MM.1S (cell line): ENCODE results near the gene AKIRIN1.

ENCODE experiments used
- DNase-seq: peaks from one replicate; pipeline ENCODE4 v3.0.0-alpha.2; 2015
- H2AFZ ChIP-seq: fragments of 300-600 bp; sonication (generic); 2 replicates; pipeline ENCODE4 v1.6.0; 2016; ENCODE audit warnings: antibody characterized with exemption, low read length
- H3F3A ChIP-seq: fragments of 300-600 bp; sonication (generic); 2 replicates; pipeline ENCODE4 v1.6.1; 2016; ENCODE audit warnings: mild to moderate bottlenecking, antibody characterized with exemption, low read length, moderate library complexity, mixed read lengths; ENCODE audit not compliant: insufficient read depth
- H3K27ac ChIP-seq: fragments of 300-600 bp; sonication (generic); 2 replicates; pipeline ENCODE4 v1.5.1; 2016; ENCODE audit warnings: mild to moderate bottlenecking, low read length
- H3K27me3 ChIP-seq: fragments of 300-600 bp; sonication (generic); replicated peaks from 2 replicates; pipeline ENCODE4 v1.6.0; 2016; ENCODE audit warnings: low read length; ENCODE audit not compliant: insufficient read depth
- H3K36me3 ChIP-seq: fragments of 300-600 bp; sonication (generic); replicated peaks from 2 replicates; pipeline ENCODE4 v1.6.1; 2016; ENCODE audit warnings: mild to moderate bottlenecking, low read length, mixed read lengths; ENCODE audit not compliant: insufficient read depth
- H3K4me1 ChIP-seq: fragments of 300-600 bp; sonication (generic); 2 replicates; pipeline ENCODE4 v1.6.1; 2016; ENCODE audit warnings: low read length, mixed read lengths
- H3K4me2 ChIP-seq: fragments of 300-600 bp; sonication (generic); 2 replicates; pipeline ENCODE4 v1.6.0; 2016; ENCODE audit warnings: low read depth, low read length
- H3K4me3 ChIP-seq: fragments of 300-600 bp; sonication (generic); 2 replicates; pipeline ENCODE4 v1.5.1; 2016; ENCODE audit warnings: low read length, mixed read lengths
- H3K79me2 ChIP-seq: fragments of 300-600 bp; sonication (generic); 2 replicates; pipeline ENCODE4 v1.6.1; 2016; ENCODE audit warnings: mixed run types, low read length, mixed read lengths
- H3K9ac ChIP-seq: fragments of 300-600 bp; sonication (generic); 2 replicates; pipeline ENCODE4 v1.6.1; 2016; ENCODE audit warnings: low read length, mixed read lengths
- H3K9me2 ChIP-seq: fragments of 300-600 bp; sonication (generic); replicated peaks from 2 replicates; pipeline ENCODE4 v1.6.1; 2016; ENCODE audit warnings: mild to moderate bottlenecking, low read length, mixed read lengths; ENCODE audit not compliant: insufficient read depth
- H3K9me3 ChIP-seq: fragments of 300-600 bp; sonication (generic); replicated peaks from 2 replicates; pipeline ENCODE4 v1.6.1; 2016; ENCODE audit warnings: mild to moderate bottlenecking, low read length, mixed read lengths; ENCODE audit not compliant: insufficient read depth
- H4K20me1 ChIP-seq: fragments of 300-600 bp; sonication (generic); 2 replicates; pipeline ENCODE4 v1.6.1; 2016; ENCODE audit warnings: mild to moderate bottlenecking, low read length, moderate library complexity, mixed read lengths; ENCODE audit not compliant: insufficient read depth
- CTCF ChIP-seq: fragments of 300-600 bp; sonication (generic); IDR thresholded peaks from 2 replicates; pipeline ENCODE4 v1.5.1; 2016; ENCODE audit warnings: antibody characterized with exemption, low read length, mixed read lengths
- EZH2 ChIP-seq: fragments of 300-600 bp; sonication (generic); optimal IDR thresholded peaks from 2 replicates; pipeline ENCODE3; 2017; ENCODE audit warnings: low read depth, mild to moderate bottlenecking, antibody characterized with exemption, low read length, mixed read lengths
- EZH2phosphoT487 ChIP-seq: fragments of 300-600 bp; sonication (generic); IDR thresholded peaks from 2 replicates; pipeline ENCODE4 v1.6.1; 2018; ENCODE audit warnings: antibody characterized with exemption, low read length

The AKIRIN1 gene

GRCh38 chr1:38989979-38990378 is 1.1 kb upstream of the AKIRIN1 start:
- 0 out of 2 replicates have a peak, but pooled peaks cover under 1% of the 10 kb centered on the region for H3K36me3 ChIP-seq
- peak overlapping the region; percentile 86; the same call in 1 of the 2 replicates for H3K4me2 ChIP-seq
- H3K9ac ChIP-seq = no peak overlapping the region
- H3K4me3 ChIP-seq = no peak overlapping the region
- H2AFZ ChIP-seq = peak overlapping the region; percentile 61; the same call in 1 of the 2 replicates
- no peak for TF ChIP-seq EZH2
- no peak for TF ChIP-seq EZH2phosphoT487
- no peak for TF ChIP-seq CTCF
- no peaks in the 10 kb centered on the region for H4K20me1 ChIP-seq
- no peak for DNase-seq
- no peak overlapping the region for H3K27ac ChIP-seq
- peaks cover 4% of the 10 kb centered on the region; the same call in 1 of the 2 replicates for H3F3A ChIP-seq
- H3K79me2 ChIP-seq = peaks cover 38% of the 10 kb centered on the region
- H3K9me3 ChIP-seq = no peaks in the 10 kb centered on the region
- H3K9me2 ChIP-seq = no peaks in the 10 kb centered on the region
- no peaks in the 10 kb centered on the region for H3K27me3 ChIP-seq
- peaks cover 14% of the 10 kb centered on the region for H3K4me1 ChIP-seq

DNA sequence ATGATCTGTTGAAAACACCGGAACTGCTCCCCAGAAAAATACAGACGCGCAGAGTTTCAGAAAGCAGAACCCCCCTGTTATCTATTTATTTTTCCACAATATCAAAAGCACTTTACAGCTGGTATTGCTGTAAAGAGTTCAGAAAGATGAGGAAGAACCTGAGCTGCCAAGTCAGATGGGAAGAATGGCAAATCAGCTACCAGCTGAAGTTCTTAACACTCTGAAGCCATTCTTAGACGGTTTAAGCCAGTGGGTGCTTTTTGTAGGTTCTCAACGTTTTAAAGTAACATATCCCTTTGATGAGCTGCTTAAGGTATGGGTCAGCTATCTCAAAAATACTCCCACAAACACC is 714 bp upstream of the AKIRIN1 start:
- Histone ChIP-seq H2AFZ (peak overlapping the region; percentile 61), H3K36me3 (0 out of 2 replicates have a peak, but pooled peaks cover 3% of the 10 kb centered on the region), H3K9me3 (no peaks in the 10 kb centered on the region), H3K9me2 (no peaks in the 10 kb centered on the region), H3K27me3 (no peaks in the 10 kb centered on the region), H4K20me1 (no peaks in the 10 kb centered on the region), H3F3A (peaks cover 4% of the 10 kb centered on the region; the same call in 1 of the 2 replicates), H3K4me3 (peak overlapping the region; percentile 73; the same call in 1 of the 2 replicates), H3K27ac (peak overlapping the region; percentile 47; the same call in 1 of the 2 replicates), H3K4me2 (peak overlapping the region; percentile 86), H3K79me2 (peaks cover 42% of the 10 kb centered on the region), H3K9ac (peak overlapping the region; percentile 75), H3K4me1 (peaks cover 14% of the 10 kb centered on the region)
- TF ChIP-seq EZH2 (no peak), CTCF (no peak), EZH2phosphoT487 (no peak)
- DNase-seq = no peak

DNA sequence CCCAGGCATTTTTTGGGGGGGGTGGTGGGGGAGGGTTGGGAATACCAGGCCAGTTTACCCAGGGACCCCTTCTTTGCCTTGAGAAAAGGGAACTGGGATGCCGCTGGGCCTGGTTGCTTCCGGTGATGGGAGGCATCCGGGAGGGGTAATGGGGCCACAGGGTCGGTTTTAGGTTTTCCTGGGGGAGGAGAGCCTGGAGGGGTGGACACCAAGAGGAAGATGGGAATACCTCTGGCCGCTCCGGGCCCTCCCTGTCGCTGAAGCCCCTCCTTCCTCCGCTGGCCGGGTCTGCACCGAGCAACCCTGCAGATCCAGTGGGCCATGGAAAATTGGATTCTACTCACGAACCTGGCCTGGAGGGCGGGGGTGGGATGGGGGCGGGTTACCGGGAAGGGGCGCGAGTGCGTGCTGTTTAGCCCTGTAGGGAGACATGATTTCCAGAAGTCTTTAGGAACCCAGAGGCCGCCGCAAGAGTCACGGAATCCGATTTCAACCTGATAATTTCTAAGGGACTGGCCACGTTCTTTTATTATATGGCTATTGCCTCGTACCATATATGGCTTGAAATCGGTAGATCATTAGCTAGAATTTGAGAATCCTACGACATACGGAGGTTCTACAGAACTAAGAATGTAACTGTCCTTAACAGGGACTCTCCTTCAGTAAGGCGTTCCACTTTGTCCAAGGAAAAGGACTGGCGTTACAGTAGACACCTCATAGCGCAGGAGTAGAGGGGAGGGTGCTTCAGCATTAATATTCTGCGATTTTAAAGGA is 749 bp downstream of the AKIRIN1 start:
- H3K9me2 ChIP-seq = no peaks in the 10 kb centered on the region
- no peak overlapping the region for H2AFZ ChIP-seq

More for the DNA sequence above, 749 bp downstream of the AKIRIN1 start:
- H3K4me1 ChIP-seq = peaks cover 19% of the 10 kb centered on the region
- peak overlapping the region; percentile 94 for H3K4me2 ChIP-seq
- H3K9me3 ChIP-seq = no peaks in the 10 kb centered on the region
- peak overlapping the region; percentile 82 for H3K4me3 ChIP-seq
- H3K9ac ChIP-seq = peak overlapping the region; percentile 80
- H3K79me2 ChIP-seq = peaks cover 56% of the 10 kb centered on the region
- H3F3A ChIP-seq = peaks cover 4% of the 10 kb centered on the region; the same call in 1 of the 2 replicates
- 0 out of 2 replicates have a peak, but pooled peaks cover 3% of the 10 kb centered on the region for H3K36me3 ChIP-seq
- no peak for DNase-seq
- TF ChIP-seq EZH2phosphoT487 (no peak), CTCF (no peak), EZH2 (no peak)
- peak overlapping the region; percentile 25; the same call in 1 of the 2 replicates for H3K27ac ChIP-seq
- no peaks in the 10 kb centered on the region for H4K20me1 ChIP-seq
- H3K27me3 ChIP-seq = no peaks in the 10 kb centered on the region
